HT1080 (cell line): ENCODE measurements around the gene ZNF646. TPM values are rescaled to one million over a fixed set of nuclear protein-coding genes. Genes with fewer than 3 reads are reported as not detected.

Experiments used
- DNase-seq: peaks from one replicate; pipeline ENCODE4 v3.0.0-alpha.2; 2015; ENCODE audit warnings: low read depth
- polyA plus RNA-seq, 2 experiments: library from polyadenylated mRNA; depleted of rRNA; stranded (reverse); fragments of >200 nt; gene quantifications; 2 replicates each; pipeline ENCODE4 v1.2.3, GENCODE V29; 2015
- total RNA-seq: library from RNA; depleted of rRNA; stranded (reverse); fragments of >200 nt; shearing (Covaris generic); gene quantifications from 2 replicates; pipeline ENCODE4 v1.2.3, GENCODE V29; 2014; rRNA removed

ZNF646 gene, protein sequence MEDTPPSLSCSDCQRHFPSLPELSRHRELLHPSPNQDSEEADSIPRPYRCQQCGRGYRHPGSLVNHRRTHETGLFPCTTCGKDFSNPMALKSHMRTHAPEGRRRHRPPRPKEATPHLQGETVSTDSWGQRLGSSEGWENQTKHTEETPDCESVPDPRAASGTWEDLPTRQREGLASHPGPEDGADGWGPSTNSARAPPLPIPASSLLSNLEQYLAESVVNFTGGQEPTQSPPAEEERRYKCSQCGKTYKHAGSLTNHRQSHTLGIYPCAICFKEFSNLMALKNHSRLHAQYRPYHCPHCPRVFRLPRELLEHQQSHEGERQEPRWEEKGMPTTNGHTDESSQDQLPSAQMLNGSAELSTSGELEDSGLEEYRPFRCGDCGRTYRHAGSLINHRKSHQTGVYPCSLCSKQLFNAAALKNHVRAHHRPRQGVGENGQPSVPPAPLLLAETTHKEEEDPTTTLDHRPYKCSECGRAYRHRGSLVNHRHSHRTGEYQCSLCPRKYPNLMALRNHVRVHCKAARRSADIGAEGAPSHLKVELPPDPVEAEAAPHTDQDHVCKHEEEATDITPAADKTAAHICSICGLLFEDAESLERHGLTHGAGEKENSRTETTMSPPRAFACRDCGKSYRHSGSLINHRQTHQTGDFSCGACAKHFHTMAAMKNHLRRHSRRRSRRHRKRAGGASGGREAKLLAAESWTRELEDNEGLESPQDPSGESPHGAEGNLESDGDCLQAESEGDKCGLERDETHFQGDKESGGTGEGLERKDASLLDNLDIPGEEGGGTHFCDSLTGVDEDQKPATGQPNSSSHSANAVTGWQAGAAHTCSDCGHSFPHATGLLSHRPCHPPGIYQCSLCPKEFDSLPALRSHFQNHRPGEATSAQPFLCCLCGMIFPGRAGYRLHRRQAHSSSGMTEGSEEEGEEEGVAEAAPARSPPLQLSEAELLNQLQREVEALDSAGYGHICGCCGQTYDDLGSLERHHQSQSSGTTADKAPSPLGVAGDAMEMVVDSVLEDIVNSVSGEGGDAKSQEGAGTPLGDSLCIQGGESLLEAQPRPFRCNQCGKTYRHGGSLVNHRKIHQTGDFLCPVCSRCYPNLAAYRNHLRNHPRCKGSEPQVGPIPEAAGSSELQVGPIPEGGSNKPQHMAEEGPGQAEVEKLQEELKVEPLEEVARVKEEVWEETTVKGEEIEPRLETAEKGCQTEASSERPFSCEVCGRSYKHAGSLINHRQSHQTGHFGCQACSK (N-terminal part only)
- 14.0 and 24.8 TPM in 2 replicates for total RNA-seq
- 5.5 and 7.8 TPM in 2 replicates for polyA plus RNA-seq (2015; cell fraction: cytosol; rRNA removed)
- polyA plus RNA-seq (2015; cell fraction: nucleus; rRNA removed): 20.2 and 20.6 TPM in 2 replicates

DNA sequence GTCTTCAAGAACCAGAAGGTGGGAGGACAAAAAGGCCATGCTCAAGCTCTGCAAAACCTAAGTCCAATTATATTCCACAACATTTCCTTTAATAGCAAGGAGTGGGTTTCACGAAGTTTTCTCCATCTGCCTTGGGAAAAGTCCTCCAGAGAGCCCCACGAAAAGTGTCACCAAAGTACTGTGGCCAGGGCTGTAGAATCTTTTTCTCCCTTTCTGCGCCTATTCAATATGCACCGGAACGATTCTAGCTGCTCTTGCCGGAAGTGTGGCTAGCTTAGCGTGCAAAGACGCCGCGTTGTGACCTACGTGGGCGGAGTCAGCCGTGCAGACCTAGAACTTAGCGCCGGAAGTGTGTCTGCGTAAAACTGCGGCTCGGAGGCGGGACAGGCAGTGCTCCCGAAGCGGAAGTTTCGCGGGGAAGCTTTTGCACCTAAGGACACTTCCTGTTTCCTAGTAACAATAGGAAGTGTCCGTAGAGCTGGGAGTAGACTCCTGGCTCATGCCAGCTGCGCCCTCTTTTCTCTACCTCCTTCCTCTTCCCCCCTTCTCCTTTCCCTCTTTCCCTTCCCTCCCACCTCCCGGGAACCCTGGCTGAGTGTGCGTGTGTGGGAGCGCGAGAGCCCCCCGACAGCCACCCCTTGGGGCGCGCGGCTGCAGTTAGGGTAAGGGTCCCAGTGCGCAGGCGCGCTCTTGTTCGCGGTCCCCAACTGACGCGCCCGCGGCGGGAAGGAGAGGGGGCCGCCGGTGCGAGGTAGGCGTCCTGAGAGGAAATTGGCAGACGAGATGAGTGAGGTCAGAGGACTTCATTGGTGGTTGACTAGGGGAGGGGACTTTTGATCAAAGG, at the start of gene ZNF646, which contains the start of gene ZNF668:
Gene ZNF646, plus strand, starts transcription at position 453 of the 844 bp plus-strand sequence. CDS start 1,903 bp downstream, outside the sequence.
Gene ZNF668, minus strand, starts transcription at position 271 of the 844 bp plus-strand sequence. CDS start 9,781 bp downstream, outside the sequence.
- DNase-seq: peak; percentile 98

DNA sequence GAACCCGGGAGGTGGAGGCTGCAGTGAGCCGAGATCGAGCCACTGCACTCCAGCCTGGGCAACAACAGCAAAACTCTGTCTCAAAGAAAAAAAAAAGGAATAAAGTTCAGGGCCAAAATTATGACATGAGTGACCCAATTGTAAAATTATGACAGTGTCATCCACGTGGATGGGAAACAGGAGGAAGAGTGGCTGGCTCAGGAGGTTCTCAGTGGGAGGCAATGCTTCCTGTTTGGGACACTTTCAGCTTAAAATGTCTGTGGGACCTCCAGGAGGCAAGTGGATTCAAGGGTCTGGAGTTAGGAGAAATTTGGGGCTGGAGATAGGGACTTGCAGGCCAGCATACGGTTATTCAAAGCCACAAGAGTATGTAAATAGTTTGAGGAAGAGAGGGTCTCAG, 48.9 kb upstream of the ZNF646 start:
- DNase-seq: no peak

DNA sequence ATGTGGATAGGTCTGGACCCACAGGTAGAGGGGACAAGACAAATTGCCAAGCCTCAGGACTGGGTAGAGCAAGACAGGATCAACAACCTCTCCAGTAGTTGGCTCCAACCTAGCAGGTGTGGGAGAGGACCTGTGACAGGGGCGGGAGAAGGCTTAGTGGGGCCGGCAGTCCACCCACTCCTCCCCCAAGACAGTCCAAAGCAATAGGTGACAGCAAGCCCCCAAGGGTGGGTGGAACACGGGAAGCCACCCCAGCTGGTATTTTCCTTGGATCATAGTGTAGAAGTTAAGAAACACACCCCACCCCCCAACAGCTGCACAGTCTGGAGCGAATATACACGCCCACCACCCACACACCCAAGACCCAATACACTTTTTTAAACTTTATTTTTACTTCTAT, 45.0 kb upstream of the ZNF646 start:
- DNase-seq: no peak

DNA sequence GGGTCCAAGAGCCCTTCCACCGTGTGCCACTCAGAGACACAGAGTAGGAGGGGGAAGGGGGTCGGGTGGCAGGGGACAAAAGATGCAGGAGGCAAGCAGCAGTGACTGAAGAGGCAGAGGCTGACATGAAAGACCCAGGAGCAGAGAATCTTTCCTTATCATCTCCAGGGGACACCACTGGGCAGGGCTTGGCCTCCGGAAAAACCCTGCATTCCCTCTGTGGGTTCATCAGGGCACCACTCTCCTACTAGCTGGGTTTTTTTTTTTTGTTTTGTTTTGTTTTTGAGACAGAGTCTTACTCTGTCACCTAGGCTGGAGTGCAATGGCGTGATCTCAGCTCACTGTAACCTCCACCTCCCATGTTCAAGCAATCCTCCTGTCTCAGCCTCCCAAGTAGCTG, 42.9 kb upstream of the ZNF646 start:
- DNase-seq: no peak

DNA sequence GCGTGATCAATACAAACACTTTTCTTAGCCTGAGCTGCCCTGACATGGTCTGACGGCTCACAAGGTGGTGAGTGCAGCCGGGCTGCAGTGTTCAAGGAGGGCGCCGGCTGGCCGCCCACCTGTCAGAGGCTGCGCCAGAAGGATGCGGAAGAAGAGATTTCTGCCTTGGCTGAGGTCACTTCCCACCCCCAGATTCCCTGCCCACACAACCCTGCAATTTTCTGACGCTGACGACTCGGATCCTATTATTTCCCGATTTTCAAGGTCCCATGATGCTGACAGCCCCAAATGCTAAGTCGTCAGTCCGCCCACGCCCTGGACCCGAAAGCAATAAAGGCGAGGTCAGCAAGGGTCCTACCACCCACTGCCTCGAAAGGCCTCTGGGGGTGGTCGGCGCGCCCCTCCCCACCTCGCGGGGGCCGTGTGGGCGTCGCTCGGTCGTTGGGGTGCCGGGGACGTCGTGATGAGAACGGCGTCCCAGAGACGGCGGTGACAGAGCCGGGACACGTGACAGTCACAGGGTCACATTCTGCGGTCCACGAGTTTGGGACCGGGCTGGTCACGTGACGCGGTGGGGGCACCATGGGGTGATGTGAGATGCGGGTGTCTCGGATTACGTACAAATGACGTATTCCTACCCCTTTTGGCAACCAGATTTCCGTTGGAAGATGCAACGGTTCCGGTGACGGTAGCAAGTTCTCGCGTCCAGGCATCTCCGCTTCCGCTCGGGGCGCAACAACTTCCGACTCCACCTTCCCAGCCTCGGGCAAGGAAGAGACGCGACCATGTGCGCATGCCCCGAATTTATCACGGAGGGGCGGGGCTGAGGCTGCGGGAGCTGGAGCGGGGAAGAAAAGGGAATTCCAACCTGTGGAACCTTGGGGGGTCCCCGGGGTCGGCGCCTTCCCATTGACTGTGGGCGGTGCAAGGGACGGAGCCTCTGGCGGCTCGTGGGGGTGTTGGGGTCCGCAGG, 41.2 kb upstream of the ZNF646 start, which contains the start of gene STX4:
Gene STX4, plus strand, starts transcription at position 823 of the 973 bp plus-strand sequence. CDS start 248 bp downstream, outside the sequence.
- peak; percentile 98 for DNase-seq

DNA sequence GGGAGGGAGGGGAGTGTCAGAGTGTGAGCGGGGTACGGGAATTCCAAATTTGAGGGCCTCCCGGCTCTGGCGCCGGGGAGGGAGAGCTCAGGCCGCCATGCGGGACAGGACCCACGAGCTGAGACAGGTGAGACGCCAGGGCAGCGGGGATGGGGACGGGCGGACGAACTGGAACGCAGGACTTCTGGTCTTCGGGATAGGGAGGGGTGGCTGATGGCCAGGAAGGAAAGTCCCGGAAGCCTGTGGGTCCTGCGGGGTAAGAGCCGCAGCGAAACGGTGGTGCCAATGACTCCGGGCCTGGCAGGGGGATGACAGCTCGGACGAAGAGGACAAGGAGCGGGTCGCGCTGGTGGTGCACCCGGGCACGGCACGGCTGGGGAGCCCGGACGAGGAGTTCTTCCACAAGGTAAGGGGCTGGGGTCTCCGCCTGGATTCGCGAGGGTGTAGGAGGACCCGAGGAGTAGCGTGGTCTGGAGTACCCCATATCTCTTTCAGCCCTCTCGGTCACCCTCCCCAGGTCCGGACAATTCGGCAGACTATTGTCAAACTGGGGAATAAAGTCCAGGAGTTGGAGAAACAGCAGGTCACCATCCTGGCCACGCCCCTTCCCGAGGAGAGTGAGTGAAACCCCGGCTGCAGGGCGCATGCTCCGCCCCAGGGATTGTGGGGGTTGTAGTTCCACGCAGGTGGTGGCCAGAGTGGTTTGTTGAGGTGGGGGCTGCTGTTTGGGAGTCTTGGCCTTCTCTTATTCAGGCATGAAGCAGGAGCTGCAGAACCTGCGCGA, 40.3 kb upstream of the ZNF646 start:
- DNase-seq: peak; percentile 74

DNA sequence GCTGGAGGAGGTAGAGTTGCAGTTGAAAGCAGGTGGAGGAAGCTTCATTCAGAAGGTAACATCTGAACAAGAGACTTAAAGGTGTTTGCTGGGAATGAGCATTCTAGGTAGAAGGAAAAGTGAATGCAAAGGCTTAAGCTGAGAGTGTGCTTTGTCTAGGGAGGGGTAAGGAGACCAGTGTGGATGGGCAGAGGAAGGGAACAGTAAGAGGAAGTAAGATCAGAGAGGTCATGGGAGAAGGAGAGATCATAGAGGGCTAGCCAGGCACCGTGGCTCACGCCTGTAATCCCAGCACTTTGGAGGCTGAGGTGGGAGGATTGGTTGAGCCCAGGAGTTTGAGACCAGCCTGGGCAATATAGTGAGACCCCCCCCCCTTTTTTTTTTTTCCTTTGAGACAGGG, 37.5 kb upstream of the ZNF646 start:
- no peak for DNase-seq

DNA sequence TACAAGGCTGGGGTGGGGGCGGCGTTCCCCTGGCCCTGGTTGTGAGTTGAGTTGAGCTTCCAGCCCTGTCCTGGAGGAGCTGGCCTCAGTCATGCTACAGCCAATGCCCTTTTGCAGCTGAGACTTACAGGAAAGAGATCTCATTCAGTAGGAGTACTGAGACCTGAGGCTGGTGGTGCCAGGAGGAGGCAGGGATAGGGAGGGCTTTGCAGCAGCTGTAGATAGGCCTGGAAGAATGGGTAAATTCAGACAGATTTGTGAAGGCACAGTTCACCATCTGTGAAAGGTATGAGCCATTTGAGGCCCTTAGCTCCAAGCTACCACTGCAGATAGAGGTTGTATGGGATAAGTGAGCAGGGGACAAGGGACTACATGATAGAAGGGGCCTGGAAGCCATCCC, 35.2 kb upstream of the ZNF646 start:
- no peak for DNase-seq

DNA sequence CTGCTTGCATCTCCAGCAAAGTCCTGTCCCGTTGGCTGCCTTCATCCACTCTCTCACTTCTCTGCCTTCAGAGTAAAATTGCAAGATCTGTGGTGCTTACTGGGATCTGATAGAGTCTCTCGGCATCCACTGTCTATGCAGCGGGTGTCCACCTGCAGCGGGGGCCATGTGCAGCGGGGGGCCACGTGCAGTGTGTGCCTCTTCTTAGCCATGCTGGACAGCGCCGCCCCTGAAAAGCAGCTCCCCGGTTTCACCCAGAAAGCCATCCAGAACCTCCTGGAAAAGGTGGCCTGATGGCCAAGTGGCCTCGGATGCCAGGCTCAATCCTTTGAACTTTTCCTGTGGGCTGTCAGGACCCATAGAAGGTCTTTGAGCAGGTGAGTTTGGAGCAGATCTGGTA, 31.4 kb upstream of the ZNF646 start:
- DNase-seq: no peak

DNA sequence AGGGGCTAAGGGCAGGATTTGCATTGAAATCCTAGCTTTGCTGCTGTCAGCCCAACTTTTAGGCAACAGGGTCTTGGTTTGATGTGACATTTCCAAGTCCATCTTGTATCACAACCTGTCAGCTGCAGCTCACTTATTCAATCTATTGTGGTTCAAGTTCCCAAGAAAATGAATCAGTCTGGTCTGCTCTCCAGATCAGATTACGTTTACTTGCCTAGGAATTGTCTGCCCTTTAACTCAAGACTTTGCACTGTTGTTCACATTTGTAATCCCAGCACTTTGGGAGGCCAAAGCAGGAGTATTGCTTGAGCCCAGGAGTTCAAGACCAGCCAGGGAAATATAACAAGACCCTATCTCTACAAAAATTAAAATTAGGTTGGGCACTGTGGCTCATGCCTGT, 30.9 kb upstream of the ZNF646 start:
- DNase-seq: no peak

DNA sequence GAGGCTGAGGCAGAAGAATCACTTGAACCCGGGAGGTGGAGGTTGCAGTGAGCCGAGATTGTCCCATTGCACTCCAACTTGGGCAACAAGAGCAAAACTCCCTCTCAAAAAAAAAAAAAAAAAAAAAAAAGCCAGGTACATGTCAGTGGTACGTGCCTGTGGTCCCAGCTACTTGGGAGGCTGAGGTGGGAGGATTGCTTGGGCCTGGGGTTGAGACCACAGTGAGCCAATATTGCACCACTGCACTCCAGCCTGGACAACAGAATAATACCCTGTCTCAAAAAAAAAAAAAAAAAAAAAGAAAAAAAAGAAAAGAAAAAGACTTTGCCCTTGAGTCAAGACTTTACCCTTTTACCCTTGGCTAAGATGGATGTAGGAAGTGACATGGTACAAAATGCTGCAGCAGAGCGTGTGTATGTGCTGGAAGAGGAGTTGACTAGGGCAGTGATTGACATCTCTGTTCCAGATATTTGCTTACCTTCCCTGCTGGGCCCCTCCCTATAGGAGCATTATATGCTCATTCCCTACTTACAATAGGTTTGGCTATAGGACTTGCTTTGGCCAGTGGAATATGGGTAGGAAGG, 30.2 kb upstream of the ZNF646 start:
- DNase-seq: no peak

DNA sequence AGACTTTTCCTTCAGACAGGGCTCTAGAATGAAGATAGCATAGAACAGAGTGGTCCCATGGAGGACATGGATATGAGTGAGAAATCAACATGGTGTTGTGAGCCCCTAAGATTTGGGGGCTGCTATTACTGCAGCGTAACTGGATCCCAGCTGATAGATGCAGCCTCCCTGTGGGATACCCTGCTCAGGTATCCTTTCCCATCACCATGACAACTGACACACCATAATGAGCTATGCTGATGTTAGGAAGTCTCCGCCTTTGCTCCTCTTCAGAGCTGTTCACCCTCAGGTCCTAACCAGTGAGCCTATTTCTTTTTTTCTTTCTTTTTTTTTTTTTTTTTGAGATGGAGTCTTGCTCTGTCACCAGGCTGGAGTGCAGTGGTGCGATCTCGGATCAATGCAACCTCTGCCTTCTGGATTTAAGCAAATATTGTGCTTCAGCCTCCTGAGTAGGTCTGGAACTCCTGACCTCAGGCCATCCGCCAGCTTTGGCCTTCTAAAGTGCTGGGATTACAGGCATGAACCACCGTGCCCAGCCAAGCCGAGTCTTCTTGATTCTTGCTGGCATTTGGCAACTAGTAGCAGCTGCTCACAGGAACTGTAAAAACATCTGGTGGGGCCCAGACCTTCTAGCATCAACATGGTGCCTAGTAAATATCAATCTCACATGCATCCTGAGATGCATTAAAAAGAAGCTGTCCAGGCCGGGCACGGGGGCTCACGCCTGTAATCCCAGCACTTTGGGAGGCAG, 23.8 kb upstream of the ZNF646 start:
- no peak for DNase-seq

DNA sequence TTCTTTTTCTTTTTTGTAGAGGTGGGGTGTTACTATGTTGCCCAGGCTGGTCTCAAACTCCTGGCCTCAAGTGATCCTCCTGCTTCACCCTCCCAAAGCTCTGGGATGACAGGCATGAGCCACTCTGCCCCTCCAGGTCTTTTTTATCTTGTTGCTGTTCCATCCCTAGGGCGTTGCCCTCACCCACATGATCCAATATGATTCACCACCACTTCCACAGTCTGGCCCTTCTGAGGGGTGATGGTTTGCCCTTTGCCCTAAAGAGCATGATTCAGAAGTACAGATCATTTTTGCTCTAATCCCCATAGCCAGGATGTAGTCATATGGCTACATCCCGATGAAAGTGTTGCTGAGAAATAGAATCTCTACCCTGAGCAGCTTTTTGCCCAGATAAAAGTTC, 22.1 kb upstream of the ZNF646 start:
- peak; percentile 98 for DNase-seq

DNA sequence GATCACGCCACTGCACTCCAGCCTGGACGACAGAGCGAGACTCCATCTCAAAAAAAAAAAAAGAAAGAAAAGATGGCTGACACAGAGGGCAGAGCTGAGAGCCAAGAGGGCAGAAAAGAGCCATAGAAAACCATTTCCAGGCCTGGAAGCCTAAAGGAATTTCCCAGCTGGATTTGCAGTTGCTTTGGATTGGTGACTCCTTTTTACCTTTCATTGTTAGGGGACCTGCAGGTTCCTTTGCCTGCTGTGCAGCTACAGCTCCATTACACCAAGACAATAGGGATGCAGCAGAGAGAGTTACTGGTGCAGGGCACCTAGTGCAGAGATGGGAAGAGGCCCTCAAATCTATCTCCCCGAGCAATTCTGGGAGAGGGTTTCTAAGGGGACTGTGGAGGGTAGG, 18.6 kb upstream of the ZNF646 start:
- no peak for DNase-seq

DNA sequence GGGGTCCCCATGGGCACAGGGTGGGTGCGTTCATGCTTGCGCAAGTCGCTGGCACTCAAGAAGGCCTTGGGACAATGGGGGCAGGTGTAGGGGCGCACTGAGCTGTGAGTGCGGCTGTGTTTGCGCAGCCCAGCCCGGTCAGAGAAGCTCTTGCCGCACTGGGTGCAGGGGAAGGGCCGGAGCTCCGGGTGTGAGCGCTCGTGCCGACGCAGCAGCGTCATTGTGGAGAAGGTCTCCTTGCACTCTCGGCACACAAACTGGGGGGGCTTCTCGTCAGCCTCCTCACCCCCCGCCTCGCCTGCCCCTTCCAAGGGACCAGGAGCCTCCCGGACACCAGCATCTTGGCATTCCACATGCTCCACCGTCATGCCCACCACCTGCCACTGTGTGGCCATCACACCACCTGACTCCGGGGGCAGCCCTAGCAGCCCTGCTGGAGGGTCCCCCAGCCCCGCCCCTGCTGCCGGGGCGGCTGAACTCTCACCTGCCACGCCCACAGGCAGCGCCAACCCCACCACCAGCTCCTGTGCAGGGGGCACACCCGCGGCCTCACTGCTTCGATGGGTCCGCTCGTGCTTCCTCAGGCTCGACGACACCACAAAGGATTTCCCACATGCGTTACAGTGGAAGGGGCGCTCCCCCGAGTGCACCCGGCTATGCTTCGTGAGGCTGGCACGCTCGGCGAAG, 13.0 kb upstream of the ZNF646 start:
- no peak for DNase-seq

DNA sequence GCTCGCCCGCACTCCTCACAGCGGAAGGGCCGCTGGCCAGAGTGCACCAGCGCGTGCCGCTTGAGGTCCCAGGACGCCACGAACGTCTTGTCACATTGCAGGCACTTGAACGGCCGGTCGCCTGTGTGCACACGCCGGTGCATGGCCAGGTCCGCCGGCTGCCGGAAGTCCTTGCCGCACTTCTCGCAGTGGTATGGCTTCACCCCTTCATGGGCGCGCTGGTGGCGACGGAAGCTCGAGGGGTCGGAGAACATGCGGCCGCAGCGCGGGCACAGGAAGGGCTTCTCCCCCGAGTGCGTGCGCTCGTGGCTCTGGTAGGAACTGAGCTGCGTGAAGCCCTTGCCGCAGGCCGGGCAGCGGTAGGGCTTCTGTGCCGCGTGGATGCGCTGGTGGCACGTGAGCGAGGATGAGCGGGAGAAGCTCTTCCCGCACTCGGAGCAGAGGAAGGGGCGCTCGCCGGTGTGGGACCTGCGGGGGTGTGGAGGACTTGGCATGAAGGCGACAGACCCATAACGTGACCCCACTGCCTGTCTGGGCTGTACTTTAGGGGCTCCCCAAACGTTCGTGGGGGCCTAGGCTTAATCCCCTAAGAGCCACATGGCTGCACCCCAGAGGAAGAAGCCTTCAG, 12.3 kb upstream of the ZNF646 start:
- no peak for DNase-seq
